NCI-H524 (cell line): ENCODE data around the gene SPATA24.
"Not testable (repeated sequence)": the region's sequence is repeated elsewhere in the genome, so short reads cannot be mapped to it uniquely, and the experiment has no call there.

Experiments
- DNase-seq, 2 experiments: peaks; one replicate each; lab custom pipeline; 2025; lab: John Stamatoyannopoulos, UW

The SPATA24 gene

DNA sequence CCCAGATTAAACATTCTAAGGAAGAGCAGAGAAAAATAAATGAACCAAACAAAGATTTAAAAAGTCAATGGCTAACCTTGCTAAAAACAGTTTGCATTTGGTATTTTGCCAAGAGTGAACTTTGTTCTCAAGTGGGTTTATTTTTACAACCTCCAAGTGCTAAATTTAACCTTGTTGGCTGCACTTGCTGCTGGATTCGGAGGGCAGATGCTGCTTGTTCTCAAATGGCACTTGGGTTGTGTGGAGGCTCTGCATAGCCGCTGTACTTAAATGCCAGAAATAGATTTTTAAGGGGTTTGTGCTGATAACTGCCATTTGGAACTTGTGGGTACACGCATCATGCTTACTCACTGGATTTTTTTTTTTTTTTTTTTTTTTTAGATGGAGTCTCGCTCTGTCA, 13.3 kb upstream of the SPATA24 start:
- DNase-seq, result no peak

DNA sequence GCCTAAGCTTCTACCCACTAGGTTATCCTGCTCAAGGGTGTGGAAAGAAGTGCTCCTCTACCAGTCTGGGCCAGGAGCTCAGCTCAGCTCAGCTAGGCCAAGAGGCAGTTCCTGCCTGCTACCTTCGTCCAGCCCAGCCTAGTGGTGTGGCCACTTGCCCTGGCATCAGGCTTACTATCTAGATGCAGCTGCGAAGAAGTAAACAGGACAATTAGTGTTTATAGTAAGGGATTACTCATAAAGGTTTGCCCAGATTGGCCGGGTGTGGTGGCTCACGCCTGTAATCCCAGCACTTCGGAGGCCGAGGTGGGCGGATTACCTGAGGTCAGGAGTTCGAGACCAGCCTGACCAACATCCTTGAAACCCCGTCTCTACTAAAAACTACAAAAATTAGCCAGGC, 12.8 kb upstream of the SPATA24 start:
- DNase-seq, result no peak

- DNase-seq, result no peak
Observed at GRCh38 chr5:139415869-139416268, 12.0 kb upstream of the SPATA24 start.

GRCh38 chr5:139415221-139415861, 11.5 kb upstream of the SPATA24 start:
- no peak for DNase-seq

DNA sequence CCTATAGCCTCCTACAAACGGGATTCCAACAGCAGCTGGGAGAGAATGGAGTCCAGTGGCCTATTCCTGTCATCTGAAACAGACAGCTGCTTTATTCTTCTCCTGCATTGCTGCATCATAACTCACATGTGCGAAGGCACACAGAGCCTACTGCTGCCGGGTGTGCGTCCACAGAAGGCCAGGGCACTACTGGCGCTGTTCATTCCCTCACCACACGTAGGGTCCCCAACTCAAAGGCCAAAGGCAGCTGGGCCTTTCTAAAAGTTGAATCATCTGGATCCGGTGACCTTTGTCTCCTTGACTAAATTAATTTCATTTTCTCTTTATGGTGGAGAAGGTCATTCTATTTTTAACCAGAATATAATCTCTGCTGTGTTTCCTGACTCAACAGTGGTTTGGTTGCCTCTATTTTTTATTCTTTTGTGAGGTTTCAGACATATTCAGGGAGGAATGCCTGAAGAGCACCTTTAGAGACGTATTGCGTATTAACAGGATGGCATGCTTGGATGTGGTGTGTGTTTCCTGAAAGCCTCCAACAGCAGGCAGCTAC, 10.8 kb upstream of the SPATA24 start:
- no peak for DNase-seq

DNA sequence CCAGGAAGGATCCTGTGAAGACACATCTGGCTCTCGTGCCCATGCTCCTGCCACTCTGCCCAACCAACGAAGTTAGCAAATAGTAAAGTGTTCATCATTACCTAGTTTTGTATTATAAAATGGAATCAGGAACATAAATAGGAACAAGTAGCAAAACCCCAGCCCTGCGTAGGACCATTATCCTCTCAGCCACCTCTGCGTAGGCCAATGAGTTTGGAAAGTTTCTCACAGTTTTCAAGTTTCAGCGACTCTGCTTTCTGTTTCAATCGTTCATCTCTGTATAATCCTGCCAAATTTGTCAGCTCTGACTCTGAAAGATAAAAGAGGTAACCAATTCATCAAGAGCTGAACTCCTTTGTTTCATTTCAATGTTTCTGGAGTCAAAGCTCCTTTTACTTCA, 10.1 kb upstream of the SPATA24 start:
- no peak for DNase-seq

DNA sequence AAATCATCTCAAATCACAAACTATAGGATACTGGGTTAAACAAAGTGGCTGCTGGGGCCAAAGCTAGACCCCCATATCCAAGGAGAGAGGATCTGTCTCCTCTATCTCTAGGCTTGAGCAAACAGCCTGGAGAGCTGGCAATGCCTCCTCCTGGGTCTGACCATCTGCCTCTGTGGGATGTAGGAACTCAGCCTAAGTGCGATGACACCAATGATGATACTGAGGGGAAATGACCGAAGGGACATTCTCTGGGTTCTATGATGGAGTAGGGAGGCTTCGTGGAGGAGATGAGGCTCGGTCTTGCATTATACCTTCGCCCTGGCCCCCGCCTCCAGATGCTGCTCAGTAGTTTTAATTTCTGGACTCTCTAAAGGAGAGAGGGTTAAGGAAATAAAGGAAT, 9.3 kb upstream of the SPATA24 start:
- DNase-seq, result no peak

DNA sequence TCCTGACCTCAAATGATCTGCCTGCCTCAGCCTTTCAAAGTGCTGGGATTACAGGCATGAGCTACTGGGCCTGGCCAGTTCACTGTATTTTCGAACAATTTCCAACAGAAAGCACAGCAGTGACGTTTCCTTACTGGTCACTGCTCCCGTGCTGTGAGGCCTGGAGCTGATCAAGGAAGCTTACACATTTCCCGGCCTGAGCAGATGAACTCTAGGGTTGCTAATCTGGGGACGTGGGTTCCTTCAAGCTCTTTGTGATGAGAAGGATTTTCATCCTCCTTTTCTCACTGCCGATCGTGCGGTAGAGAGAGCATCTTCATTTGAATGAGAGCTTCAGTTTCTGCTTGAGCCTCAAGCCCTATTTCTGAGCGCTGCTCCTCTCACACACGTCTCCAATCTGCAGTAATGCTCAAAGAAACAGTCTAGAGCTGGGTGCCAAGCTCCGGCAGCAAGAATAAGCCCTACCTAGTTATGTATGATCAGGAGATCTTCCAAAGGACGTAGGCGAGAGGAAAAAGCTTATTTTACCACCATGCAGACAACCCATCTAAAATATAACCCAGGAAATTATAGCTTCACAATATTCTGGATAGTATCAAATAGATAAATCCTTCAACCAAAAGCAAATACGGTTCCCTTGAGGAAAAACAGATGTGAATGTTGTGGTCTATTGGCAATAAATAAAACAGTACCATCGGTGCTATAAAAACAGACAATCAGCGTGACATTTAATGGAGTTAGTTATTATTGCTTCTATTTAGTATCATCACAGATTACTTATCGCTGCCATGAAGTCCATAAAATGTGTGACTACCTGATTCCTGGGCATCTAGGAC, 7.3 kb upstream of the SPATA24 start:
- DNase-seq, result no peak

DNA sequence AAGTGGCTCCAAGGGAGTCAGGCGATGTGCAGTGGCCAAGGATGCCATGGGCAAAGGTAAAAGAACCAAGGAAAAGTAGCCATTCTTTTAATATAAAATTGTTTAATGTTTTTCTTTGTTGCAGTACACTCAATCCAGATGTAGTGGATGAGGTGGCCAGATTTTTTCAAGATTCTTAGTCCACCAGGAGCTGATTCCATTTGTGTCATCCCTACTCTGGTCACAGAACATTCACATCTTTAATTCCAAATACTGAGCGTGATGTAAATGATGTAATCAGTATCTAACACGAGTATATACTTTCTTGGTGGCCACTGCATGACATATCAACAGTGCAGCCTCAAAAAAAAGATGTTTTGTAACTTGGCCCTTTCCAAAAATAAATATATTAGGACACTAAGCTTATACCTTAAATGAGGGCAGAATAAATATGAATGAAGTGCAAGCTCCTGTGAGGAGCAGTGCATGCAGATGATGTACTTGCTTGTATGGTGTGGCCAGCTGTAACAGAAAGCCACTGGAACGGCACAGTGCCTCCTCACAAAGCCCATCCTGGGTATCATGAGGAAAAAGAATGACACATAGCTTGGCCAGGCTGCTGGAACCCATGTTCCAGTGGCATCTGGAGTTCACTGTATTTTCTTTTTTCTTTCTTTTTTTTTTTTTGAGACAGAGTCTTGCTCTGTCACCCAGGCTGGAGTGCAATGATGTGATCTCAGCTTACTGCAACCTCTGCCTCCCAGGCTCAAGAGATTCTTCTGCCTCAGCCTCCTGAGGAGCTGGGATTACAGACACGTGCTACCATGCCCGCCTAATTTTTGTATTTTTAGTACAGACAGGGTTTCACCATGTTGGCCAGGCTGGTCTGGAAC, 6.5 kb upstream of the SPATA24 start:
- no peak for DNase-seq

GRCh38 chr5:139409116-139409515, 5.2 kb upstream of the SPATA24 start:
- not testable (repeated sequence) for DNase-seq

DNA sequence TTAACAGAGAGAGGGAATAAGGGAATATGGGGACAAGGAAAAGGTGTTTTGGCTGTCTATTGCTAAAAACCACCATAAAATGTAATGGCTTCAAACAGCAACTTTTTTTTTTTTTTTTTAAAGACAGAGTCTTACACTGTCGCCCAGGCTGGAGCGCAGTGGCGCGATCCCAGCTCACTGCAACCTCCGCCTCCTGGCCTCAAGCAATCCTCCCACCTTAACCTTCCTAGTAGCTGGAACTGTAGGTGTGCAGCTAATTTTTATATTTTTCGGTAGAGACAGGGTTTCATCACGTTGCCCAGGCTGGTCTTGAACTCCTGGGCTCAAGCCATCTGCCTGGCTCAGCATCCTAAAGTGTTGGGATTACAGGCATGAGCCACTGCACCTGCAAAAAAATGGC, 4.3 kb upstream of the SPATA24 start:
- DNase-seq, result no peak

DNA sequence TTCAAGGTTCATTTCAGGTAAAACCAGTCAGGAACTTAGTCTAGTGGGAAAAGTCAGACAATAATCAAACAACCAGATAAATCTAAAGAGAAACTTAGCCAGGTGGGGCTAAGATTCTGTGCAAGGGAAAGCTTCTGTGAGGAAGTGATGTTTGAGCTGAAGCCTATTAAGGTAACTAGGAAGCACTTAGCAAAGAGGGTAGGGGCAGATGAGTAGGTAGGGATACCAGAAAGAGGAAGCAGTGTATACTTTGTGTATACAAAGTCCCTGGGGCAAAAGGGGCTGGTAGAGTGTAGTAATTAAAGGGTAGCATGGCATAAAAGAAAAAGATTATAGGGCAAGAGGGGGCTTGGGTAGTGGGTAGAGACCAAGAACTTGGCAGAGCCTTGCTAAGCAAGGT, 3.6 kb upstream of the SPATA24 start:
- DNase-seq, result no peak

- DNase-seq, result no peak
Observed at GRCh38 chr5:139406963-139407362, 3.1 kb upstream of the SPATA24 start.

GRCh38 chr5:139404484-139404840, 573 bp upstream of the SPATA24 start:
- peak; percentile 30 to 58 for DNase-seq

DNA sequence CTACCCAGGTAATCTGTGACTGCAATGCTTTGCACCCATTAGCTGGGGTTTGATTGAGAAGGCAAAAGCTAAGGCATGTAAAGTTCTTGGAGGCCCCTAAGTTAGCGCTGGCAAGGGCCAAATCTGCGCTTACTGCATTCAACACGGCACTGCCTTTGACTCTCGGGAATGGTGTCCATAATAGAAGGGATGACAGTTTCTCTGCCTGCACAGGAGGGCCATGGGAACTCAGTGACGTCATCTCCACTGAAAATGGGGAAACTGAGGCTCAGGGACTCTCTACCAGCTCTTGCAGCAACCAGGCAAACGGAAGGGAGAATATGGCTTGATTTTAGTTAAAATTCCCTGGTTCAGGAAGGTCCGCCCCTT, 487 bp downstream of the SPATA24 start:
- DNase-seq, result no peak

DNA sequence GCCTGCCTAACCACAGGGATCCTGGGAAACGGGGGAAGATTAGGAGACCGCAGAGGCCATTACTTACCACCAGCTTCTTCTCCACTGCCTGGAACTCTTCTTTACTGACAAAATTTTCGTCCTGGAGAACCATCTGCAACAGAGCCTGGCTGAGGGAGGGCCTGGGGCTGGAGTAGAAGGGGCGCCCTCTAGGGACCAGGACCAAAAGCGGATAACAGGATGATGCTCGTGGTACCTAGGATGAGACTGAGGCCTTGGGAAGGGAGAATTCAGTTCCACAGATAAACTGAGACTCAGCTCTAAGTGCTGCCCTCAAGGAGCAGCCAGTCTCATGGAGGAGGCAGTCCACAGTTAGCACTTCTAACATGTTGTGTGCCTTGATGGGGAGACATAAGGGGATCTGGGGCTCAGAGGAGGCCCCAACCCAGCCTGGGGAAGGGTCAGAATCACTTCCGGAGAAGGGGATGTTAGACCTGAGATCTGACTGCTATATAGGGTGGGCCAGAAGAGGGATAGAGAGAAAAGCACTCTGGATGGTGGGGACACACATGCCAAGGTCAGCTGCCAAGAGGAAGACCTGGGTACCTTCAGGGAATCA, 1.2 kb downstream of the SPATA24 start:
- peak; percentile 12 to 17 for DNase-seq

DNA sequence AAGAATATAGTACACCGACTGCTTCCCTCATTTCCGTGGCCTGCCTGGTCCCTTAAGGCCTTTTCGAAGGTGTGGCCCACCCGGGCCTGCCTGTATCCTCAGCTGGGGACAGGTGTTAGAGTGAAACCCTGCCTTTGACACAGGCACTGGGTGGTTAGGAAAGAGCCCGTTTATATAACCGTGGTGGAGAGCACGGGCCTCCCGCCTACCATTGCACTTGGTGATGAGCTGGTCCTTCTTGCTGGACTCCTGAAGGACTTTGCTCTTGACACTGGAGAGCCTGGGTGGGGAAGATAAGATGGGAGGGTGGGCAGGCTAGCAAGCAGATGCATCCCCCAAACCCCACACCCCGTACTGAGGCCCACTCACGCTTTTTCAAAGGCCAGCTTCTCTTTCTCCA, 2.3 kb downstream of the SPATA24 start:
- no peak for DNase-seq

- no peak for DNase-seq
Observed at GRCh38 chr5:139399501-139400121, 4.3 kb downstream of the SPATA24 start.

- DNase-seq, result no peak
Observed at GRCh38 chr5:139397921-139398320, 6.0 kb downstream of the SPATA24 start.

DNA sequence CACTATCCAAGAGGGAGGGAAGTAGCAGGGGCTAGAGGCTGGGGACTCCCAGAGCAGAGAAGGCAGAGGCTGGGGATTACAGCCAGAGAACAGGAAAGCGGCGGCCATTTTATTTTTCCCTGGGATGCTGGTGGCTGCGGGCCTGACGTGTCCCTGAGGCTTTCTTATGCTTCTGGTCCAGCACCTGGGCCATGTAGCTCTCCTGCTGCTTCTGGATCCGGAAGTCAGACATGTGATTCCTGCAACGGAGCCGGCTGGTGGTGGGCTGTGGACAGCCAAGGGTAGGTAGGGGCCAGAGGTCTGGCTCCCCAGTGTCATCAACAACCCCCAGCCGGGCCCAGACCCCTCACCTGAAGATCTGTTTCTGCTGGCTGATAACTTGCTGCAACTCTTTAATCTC, 7.2 kb downstream of the SPATA24 start:
- DNase-seq, result no peak

- DNase-seq, result no peak
Observed at GRCh38 chr5:139395844-139396640, 7.8 kb downstream of the SPATA24 start.
